CD4-positive, alpha-beta T cell treated with Interleukin-6 for 4 hours (primary cell): ENCODE measurements around the gene LTO1.

Experiments used
- DNase-seq: peaks from one replicate; pipeline ENCODE4 v3.0.0-alpha.2; 2020; ENCODE audit warnings: mixed read lengths

LTO1 gene

GRCh38 chr11:69656536-69657455 is 18.4 kb downstream of the LTO1 start:
- DNase-seq, result no peak

- no peak for DNase-seq
Measured at GRCh38 chr11:69655479-69656428, 19.4 kb downstream of the LTO1 start.

DNA sequence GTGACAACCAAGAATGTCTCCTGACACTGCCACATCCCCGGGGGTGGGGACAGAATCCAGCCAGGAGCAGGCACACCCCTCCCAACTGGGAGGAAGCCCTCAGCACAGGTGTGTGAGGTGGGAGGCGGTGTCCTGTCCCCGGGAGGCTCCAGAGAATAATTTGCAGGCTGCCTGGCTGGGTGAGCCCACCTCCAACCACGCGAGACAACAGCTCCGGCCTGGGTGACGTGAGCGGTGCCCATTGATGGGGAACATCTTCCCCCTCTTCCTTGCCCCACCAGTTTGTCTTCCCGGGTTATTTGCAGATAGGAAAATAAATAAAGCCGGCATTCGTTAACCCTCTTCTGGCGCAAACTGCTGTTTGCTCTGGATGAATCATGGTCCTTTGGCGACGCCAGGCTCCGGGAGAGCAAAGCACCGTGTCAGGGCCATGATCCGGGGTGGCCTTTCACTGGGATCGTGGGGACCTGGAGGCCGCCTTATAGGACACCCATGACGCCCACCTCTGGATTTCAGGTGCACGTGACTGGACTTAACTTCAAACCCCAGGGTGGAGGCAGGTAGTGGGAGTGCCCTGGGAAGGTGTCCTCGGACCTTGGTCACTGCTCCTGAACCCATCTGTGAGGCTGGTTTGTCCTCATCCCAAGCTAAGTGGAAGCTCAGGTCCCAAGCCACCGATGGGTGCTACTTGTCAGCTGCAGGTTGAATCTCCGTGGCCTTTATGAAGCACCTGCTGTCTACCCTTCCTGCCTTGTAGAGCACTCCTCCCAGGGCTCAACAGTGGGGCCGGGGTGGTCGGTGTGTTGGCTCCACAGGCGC is 20.3 kb downstream of the LTO1 start:
- DNase-seq, result no peak

- no peak for DNase-seq
Measured at GRCh38 chr11:69654001-69654659, 21.0 kb downstream of the LTO1 start.

DNA sequence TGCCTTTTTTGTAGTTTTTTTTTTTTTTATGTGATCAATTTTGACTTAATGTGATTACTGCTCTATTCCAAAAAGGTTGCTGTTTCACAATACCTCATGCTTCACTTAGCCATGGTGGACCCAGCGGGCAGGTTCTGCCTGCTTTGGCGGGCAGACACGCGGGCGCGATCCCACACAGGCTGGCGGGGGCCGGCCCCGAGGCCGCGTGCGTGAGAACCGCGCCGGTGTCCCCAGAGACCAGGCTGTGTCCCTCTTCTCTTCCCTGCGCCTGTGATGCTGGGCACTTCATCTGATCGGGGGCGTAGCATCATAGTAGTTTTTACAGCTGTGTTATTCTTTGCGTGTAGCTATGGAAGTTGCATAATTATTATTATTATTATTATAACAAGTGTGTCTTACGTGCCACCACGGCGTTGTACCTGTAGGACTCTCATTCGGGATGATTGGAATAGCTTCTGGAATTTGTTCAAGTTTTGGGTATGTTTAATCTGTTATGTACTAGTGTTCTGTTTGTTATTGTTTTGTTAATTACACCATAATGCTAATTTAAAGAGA is 21.7 kb downstream of the LTO1 start:
- DNase-seq, result no peak

DNA sequence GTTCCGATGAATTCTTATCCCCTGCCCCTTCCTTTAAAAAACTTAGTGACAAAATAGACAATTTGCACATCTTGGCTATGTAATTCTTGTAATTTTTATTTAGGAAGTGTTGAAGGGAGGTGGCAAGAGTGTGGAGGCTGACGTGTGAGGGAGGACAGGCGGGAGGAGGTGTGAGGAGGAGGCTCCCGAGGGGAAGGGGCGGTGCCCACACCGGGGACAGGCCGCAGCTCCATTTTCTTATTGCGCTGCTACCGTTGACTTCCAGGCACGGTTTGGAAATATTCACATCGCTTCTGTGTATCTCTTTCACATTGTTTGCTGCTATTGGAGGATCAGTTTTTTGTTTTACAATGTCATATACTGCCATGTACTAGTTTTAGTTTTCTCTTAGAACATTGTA is 22.2 kb downstream of the LTO1 start:
- DNase-seq, result no peak

DNA sequence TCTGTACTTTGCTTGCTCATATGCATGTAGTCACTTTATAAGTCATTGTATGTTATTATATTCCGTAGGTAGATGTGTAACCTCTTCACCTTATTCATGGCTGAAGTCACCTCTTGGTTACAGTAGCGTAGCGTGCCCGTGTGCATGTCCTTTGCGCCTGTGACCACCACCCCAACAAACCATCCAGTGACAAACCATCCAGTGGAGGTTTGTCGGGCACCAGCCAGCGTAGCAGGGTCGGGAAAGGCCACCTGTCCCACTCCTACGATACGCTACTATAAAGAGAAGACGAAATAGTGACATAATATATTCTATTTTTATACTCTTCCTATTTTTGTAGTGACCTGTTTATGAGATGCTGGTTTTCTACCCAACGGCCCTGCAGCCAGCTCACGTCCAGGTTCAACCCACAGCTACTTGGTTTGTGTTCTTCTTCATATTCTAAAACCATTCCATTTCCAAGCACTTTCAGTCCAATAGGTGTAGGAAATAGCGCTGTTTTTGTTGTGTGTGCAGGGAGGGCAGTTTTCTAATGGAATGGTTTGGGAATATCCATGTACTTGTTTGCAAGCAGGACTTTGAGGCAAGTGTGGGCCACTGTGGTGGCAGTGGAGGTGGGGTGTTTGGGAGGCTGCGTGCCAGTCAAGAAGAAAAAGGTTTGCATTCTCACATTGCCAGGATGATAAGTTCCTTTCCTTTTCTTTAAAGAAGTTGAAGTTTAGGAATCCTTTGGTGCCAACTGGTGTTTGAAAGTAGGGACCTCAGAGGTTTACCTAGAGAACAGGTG is 23.1 kb downstream of the LTO1 start:
- DNase-seq, result no peak

GRCh38 chr11:69650832-69651344 is 24.3 kb downstream of the LTO1 start:
- no peak for DNase-seq

DNA sequence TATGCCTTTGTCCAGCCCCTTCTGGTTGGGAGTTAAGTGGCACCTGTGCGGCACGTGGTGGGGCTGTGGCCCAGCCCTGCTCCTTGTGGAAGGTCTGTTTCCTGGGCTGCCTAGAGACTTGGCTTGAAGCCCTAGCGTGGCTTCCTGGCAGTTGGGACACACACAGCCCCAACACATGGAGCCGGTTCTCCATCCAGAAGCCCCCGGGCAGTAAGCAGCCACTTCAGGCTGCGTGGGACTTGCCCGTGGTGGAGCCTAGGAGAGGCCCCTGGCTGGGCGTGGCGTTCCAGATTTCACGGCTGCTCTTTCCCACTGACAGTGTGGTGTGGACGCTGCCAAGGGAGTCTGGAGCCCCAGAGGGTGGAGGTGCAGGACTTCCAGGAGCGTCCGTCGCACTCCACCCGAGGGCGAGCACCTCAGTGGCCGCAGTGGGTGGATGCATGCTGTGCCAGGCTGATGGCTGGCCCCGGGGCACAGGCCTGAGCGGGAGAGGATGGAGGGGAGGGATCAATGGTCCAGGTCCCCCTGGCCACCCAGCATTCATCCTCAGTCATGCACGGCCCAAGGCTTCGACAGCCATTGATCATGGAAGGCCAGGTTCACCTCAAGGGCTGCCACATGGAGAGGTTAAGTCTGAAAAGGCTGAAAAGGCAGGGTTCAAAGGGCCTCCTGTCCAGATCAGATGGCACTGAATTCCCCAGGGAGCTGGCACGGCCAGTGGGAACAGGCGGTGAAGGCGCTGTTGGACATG is 24.9 kb downstream of the LTO1 start:
- DNase-seq, result no peak

DNA sequence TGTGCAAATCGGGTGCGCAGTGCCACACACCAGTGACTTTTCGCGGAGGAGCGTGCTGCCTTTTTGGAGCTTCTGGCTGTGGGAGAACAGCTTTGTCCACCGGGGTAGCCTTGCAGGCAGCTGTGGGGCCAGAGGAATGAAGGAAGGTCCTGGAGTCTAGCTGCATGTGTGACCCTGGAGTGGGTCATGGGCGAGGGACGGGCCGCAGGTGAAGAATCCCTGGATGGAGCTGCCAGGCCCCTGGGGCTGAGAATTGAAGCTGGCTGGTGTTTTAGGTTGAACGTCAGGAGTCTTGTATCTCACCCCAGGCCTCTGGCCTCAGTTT is 25.6 kb downstream of the LTO1 start:
- DNase-seq, result no peak

DNA sequence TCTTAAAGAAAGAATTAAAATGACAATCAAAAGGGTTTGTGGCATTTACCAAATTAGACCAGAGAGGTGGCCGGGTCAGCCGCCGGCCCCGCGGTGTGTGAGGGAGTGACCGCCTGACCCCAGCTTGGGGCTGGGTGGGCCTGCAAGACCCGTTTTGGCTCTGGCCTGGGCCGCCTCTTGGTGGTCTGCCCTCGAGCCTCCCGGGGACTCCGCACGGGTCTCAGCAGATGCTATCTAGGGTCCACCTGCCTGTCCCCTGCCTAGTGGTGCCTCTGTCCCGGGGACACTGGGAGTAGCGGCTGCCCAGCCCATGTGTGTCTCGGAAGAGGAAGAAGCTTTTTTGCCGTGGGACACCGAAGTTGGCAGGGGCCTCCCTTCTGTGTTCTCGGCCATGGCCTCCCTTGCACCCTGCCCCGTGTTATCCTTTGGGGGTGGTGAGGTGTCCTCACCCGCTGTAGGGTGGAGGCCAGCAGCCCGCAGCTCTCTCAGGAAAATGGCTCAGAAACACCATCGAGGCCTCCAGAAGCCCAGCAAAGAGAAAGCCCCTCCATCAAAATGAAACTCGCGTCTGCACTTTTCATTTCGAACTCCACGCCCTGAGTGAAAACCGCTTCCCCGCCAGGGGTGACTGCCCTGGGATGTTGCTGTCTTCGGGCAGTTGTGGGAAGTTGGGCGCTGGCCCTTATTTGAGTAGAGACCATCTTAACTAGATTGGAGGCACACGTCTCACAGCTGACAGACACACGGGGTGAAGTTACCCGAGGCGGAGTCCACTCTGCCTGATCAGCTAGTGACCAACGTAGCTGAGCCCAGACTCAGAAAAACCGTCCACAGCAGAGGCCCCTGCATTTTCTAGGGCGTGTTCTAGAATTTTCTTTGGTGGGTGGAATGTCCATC is 26.2 kb downstream of the LTO1 start:
- no peak for DNase-seq

DNA sequence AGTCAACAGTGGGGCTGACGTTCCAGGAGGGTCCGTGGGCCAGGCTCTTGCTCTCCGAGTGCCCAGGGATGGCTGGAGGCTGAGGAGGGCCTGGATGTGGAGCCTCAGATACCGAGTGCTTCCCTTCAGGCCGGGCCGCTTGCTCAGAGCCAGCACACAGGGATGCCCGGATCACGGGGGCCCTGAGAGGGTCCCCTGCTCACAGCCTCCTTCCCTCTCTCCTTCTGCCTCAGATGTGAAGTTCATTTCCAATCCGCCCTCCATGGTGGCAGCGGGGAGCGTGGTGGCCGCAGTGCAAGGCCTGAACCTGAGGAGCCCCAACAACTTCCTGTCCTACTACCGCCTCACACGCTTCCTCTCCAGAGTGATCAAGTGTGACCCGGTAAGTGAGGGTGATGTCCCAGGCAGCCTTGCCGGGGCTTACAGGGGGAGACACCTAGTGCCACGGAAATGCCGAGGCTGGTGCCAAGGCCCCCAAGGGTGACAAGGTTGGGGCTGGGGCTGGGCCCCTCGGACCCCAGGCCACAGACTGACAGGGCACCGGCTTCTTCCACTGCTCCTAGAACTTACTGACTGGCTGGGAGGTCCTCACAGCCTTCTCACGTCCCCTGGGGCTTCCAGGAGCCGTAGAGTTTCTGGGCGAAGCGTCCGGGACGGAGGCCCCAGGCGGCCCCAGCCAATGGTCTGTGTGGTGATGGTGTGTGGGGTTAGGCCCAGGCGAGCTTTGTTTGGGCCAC is 27.2 kb downstream of the LTO1 start:
- no peak for DNase-seq

GRCh38 chr11:69647390-69647748 is 27.8 kb downstream of the LTO1 start:
- DNase-seq, result no peak

GRCh38 chr11:69646493-69647389 is 28.4 kb downstream of the LTO1 start:
- no peak for DNase-seq

DNA sequence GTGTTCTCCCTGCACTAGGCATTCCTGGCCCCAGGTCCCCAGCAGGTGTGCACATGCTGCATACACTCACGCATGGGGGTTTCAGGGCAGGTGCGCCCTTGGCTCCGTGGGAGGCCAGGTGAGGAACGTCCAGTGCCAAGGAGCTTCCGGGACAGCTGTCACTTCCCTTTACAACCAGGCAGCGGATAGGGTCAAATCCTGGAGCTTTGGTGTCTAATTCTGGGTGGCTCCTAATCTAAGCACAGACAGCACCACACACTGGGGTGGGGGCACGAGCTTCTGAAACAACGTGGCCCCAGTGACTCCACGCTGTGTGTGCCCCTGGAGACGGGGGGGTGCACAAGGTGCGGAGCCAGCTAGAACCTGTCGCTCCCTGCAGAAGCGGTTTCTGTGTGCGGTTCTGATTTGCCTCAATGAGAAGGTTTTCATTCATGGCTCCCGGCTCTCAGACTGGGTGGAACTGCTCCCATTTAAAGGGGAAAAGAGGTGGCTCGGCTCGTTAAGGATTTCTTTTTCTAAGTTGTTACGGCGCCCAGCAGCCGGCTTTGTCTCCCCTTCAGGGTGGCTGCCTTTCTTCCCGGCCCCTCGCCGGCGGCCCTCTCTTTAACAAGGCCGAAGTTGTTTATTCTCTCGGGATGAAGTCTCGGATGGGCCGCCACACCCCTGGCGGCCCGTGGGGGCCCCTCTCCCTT is 29.2 kb downstream of the LTO1 start:
- DNase-seq, result no peak

GRCh38 chr11:69644962-69645675 is 30.0 kb downstream of the LTO1 start:
- DNase-seq, result no peak
